Measurements from ENCODE around the gene SMARCD3.

SMARCD3 gene

GRCh38 chr7:151272877-151273276 lies 24.4 kb upstream of the SMARCD3 start:
- no peak for DNase-seq (ENCODE audit: low spot score)

DNA sequence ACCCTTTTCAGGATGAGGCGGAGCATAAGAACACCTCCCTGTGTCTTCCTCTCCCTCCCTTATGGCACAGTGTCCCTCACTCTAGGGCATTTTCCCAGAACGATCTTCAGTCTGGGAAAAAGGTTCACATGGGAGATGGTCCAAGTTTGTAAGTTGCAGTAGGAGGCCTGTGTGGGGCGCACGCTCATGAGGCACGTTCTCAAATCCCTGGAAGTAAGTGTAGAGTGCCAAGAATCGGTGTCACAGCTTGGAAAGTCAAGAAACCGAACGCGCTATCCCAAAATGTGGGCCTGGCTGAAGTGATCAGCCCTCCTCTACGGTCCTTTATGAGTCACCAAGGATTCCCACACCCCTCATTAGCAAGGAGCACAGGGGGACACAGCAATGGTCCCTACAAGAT lies 23.9 kb upstream of the SMARCD3 start:
- no peak for DNase-seq (ENCODE audit: low spot score)

DNA sequence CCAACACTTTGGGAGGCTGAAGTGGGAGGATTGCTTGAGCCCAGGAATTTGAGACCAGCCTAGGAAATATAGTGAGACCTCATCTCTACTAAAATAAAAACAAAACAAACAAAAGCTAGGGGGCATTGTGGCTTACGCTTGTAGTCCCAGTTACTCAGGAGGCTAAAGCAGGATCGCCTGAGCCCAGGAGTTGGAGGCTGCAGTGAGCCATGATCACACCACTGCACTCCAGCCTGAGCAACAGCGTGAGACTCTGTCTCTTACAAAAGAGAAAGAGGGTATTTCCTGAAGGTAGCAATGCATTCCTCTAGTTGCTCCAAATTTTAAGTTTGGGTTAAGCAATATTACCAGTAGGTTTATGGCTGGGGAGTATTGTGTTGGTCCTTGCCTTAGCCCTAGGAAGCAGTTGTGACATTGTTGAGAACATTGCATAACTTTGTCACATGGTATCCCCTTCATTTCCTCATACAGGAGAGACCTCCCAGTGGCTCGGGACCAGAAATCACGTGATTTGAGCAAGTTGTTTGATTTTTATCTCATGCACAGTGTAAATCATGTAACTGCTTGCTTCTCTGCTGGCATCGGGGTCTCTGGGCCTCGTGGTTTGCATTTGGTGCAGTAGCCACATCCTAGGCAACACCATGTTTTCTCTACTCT lies 23.3 kb upstream of the SMARCD3 start:
- DNase-seq (ENCODE audit: low spot score) = no peak

- no peak for DNase-seq (ENCODE audit: low spot score)
Measured at GRCh38 chr7:151269511-151269910, 21.0 kb upstream of the SMARCD3 start.

GRCh38 chr7:151265351-151265931 lies 16.9 kb upstream of the SMARCD3 start:
- DNase-seq (ENCODE audit: low spot score) = no peak

- DNase-seq (ENCODE audit: low spot score) = no peak
Measured at GRCh38 chr7:151264615-151265014, 16.1 kb upstream of the SMARCD3 start.

DNA sequence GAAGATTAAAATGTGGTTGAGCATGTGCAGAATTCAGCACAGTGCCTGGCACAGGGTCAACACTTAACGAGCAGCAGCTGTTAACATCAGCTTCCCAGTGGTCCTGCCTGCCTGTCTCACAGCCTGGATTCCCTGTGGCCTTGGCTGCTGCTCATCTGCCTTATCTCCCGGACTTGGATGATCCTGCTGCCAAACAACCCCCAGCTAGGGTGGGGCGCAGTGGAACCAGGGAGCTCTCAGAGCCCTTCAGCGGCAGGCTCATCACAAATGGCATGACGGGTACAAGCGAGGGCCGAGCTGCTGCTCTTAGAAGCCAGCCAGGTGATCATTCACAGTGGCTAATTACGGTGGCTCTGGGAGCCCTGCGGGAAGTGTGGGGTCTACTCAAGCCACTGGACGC lies 13.0 kb upstream of the SMARCD3 start:
- no peak for DNase-seq (ENCODE audit: low spot score)

DNA sequence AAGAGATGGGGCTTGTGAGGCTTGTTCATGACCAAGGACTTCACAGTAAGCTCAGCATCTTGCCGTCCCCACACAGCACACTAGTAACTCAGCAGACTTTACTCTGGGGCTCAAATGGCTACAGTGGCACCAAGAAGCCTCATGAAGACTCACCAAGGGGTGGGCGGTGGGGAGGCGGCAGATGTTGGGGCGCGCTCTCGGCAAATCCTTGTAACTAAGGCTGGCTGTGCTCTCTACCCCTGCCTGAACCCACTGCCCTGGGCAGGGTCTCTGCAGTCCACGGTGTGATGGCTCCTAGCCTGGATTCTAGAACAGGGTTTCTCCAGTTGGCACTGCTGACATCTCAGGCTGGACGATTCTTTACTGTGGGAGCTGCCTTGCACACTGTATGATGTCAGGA lies 12.4 kb upstream of the SMARCD3 start:
- DNase-seq (ENCODE audit: low spot score) = no peak

DNA sequence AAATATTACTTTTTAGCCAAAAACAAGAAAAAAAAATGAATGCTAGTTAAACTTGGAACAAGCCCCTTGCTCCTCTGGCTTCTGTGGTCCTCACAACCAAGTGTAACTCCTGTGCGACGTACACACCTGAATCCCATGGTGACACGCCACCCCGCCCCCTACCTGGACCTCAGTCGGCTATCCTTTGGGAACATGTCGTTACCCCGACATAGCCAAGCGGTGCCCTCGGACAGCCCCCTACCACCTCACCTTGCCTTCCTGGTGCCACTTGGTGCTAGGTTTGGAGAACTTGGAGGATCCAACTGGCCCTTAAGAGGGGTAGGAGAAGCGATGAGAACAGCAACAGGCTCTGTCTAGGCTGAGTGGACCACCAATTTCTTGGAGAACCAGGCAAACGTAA lies 12.0 kb upstream of the SMARCD3 start:
- no peak for DNase-seq (ENCODE audit: low spot score)

- no peak for DNase-seq (ENCODE audit: low spot score)
Measured at GRCh38 chr7:151257990-151258389, 9.5 kb upstream of the SMARCD3 start.

- DNase-seq (ENCODE audit: low spot score) = no peak
Measured at GRCh38 chr7:151256410-151257045, 8.0 kb upstream of the SMARCD3 start.

- no peak for DNase-seq (ENCODE audit: low spot score)
Measured at GRCh38 chr7:151255390-151255789, 6.9 kb upstream of the SMARCD3 start.

DNA sequence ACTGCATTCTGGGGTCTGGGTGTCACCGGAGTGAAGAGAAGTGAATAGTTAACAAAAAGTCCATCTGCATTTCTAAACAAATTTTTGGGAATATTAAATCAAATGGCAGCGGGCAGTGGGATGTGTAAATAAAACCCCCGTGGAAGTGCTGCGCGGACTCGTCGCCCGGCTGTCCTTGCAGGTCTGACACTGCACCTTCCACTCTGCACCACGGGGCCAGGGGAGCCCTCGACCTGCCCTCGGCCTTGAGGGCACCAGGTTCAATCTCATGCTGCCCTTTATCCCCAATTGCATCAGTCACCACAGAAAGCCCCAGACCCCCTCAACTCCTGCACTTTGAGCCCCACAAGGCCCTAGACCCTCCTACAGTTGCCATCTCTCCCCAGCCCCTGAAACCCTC lies 6.4 kb upstream of the SMARCD3 start:
- DNase-seq (ENCODE audit: low spot score) = no peak

DNA sequence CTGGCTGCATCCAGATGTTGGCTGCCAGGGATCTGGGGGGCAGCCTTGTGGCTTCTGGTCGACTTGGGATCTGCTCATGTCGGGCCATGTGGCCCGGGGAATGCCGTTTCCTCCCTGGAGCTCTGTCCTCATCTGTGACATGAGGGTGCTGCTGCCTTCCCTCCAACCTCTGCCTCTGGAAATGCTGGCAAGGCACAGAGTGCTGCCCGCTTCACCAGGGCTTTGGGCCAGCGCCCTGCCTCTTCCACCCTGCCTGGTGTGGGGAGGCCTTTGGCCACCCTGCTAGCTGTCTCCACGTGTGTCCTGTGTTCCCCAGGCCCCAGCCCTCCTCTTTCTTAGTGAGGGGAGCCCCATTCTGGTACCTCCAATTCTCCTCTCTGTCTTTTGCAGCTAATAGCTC lies 5.8 kb upstream of the SMARCD3 start:
- no peak for DNase-seq (ENCODE audit: low spot score)

DNA sequence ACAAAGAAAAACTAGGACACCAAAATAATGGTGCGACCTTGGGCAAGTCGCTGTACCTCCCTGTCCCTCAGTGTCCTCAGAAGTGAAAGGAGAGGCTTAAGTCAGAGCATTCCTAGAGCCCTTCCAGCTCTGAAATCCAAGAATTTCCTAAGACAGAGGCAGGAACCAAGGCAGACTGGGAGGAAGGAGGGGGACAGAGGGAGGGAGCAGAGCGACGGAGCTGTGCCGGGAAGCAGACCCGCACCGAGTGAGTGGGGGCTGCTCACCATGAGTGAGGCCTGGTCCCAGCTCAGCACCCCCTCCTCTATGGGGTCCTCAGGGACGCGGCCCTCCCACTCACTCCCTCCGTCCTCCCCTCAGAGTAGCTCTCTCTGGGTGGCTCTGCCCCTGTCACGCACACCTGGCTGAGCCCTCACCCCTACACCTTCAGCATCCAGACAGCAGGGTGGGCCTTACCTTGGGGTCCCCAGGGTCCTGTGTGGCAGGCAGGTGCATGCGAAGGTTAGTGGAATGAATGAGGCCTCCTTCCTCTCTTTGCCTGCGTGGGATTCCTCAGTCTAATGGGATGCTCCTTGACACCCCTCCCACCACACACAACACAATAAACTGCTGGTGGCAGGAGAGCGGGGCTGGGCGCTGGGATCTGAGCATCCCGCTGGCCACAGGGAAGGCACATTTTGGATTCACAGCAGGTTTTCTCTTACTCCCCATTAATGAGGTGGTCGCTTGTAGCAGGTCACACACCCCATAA lies 4.6 kb upstream of the SMARCD3 start:
- no peak for DNase-seq (ENCODE audit: low spot score)

GRCh38 chr7:151252561-151252835 lies 4.0 kb upstream of the SMARCD3 start:
- no peak for DNase-seq (ENCODE audit: low spot score)

GRCh38 chr7:151251689-151252560 lies 3.4 kb upstream of the SMARCD3 start:
- DNase-seq (ENCODE audit: low spot score) = no peak

DNA sequence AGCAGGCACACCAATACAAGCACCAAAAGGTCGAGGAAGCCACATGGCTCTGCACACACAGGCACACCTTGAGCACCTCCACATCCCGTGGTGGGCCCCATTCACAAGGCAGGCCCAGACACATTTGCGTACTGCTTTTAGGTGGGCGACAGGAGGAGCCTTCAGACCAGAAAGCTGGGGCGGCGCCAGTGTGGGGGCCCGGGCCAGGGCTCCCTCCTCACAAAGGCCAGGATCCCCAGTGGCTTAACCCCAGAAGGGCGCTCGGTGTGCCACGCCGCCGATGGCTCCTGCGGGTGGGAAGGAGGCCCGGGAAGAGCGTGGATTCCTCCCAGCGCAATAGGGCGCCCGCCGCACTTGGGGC lies 2.8 kb upstream of the SMARCD3 start:
- no peak for DNase-seq (ENCODE audit: low spot score)

DNA sequence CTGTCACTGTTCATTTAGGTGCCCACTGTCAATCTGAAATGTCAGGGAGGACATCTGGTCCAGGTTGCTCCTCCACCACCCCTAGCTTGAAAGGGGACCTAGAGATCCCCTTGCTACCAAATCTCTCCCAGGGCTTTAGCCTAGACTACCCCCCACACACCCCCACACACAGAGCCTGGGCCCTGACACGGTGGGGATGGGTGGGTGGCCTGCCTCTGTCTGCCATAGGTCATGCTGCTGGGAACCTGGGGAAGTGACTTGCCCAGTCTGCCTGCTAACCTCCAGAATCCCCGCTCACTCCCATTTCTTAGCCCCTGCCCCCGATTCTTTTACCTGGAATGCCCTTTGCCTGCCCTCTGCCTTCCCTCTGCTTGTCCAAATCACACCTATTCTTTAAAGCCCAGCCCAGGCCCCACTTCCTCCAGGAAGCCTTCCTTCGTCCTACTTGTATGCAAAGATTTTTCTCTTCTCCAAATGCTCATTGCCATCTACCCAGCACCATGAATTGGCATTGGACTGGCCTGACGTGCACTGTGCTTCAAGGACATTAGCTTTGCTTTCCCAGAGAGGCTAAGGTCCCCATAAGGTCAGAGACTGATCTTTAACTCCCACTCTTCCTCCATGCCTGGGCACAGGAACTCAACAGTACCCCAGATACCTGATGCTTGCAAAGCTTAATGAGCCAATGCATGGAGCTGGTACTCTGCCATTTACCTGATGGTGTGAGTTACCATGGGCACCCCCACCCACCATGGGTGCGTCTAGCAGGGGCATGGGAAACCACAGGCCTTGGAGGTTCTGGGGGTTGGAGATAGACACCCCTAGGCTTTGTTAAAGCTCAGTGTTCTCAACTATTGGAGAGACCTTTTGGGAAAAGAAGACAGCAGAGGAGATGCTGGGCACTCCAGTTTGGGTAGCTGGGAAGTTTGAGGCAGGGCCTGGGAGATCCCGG lies 2.0 kb upstream of the SMARCD3 start:
- DNase-seq (ENCODE audit: low spot score) = no peak

DNA sequence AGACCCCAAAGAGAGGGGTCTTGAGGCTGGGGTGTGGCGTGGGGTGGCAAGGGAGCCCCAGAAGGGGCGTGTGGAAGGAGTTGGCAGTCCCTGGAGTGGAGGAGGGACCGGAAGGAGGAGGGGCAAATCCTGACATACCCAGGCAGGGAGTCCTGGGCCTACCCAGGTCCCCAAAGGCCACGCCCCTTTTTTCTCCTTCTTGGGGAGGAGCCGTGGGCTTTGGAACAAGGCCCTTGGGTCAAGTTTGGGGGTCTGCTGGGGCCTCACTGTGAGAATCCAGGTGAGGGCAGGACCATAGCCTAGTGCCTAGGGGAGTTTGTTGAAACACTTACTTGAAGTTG lies 1.2 kb upstream of the SMARCD3 start:
- DNase-seq (ENCODE audit: low spot score) = no peak

DNA sequence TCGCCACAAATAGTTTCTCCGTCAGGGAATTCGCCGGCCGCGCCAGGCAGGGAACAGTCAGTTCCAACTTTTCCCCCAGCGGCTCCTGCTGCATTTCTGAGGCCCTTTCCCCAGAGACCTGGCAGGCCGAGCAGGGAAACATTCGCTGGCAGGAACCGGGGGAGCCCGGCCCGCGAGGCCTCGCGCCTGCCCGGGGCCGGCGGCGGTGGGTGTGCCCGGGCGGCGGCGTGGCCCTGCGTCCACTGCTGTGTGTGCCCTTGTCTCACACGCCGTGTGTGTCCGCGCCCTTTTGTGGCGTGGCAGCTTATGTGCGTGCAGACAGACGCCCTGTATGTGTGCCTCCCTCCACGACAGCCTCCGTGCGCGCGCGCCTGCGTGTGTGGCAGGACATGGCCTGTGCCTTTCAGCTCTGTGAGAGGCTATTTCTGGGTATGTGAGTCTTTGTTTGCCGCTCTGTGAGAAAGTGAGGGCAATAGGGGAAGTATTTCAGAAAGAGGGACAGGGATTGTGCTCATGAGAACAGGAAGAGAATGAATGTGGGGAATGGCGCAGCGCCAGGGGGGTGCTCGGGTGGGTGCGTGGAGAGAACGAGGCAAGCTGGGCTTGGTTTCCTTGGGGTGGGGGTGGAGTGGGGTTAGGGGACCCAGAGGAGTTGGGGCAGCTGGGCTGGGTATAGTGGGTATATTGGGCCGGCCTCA lies 689 bp upstream of the SMARCD3 start:
- peak; percentile 16 for DNase-seq (ENCODE audit: low spot score)

All from CD4-positive, alpha-beta T cell treated with Interleukin-2 at 100 ng/mL for 4 hours (primary cell).